NCI-H748 treated with DMSO at 0.1 percent for 48 hours (cell line): ENCODE data around the gene ALDH18A1.

ENCODE experiments used
- DNase-seq: peaks from one replicate; lab custom pipeline; 2025; lab: John Stamatoyannopoulos, UW

Gene ALDH18A1

GRCh38 chr10:95556994-95557767 is 99.3 kb downstream of the ALDH18A1 start:
- no peak for DNase-seq
